GM12872 (cell line): ENCODE data around the gene TCF7L2.

Experiments
- CTCF ChIP-seq: IDR thresholded peaks from 3 replicates; pipeline ENCODE4 v1.5.1; 2011; ENCODE audit warnings: low read depth, mild to moderate bottlenecking, low read length, moderate library complexity; ENCODE audit not compliant: insufficient read depth

TCF7L2 gene

GRCh38 chr10:112954974-112955581 lies 5.0 kb downstream of the TCF7L2 start:
- TF ChIP-seq CTCF: no peak

GRCh38 chr10:112955582-112956421 lies 5.8 kb downstream of the TCF7L2 start:
- no peak for TF ChIP-seq CTCF

- TF ChIP-seq CTCF: no peak
Observed at GRCh38 chr10:112956631-112957350, 6.7 kb downstream of the TCF7L2 start.

GRCh38 chr10:112957640-112958092 lies 7.6 kb downstream of the TCF7L2 start:
- no peak for TF ChIP-seq CTCF

- no peak for TF ChIP-seq CTCF
Observed at GRCh38 chr10:112958275-112958995, 8.4 kb downstream of the TCF7L2 start.

- no peak for TF ChIP-seq CTCF
Observed at GRCh38 chr10:112959207-112959838, 9.3 kb downstream of the TCF7L2 start.
